Astrocyte (in vitro differentiated cells and primary cell): Measurements from ENCODE around the gene NDUFS8. TPM values are rescaled to one million over a fixed set of nuclear protein-coding genes. Genes with fewer than 3 reads are reported as not detected.

Experiments used
- DNase-seq: peaks from one replicate; pipeline ENCODE4 v3.0.0-alpha.2; 2010; ENCODE audit warnings: low read depth
- FAIRE-seq: peaks from 2 replicates; lab custom pipeline; 2011; peaks lifted over from hg19 to GRCh38; lab: Jason Lieb, UNC
- H2AFZ ChIP-seq: 2 replicates; pipeline ENCODE4 v1.6.0; 2012; ENCODE audit warnings: low read depth, low read length, inconsistent platforms
- H3K27ac ChIP-seq: 2 replicates; pipeline ENCODE4 v1.5.1; 2011; ENCODE audit warnings: low read depth, low read length, inconsistent platforms
- H3K27me3 ChIP-seq: 2 replicates; pipeline ENCODE4 v1.6.0; 2011; ENCODE audit warnings: low read length, inconsistent platforms; ENCODE audit not compliant: insufficient read depth
- H3K36me3 ChIP-seq: 2 replicates; pipeline ENCODE4 v1.5.1; 2011; ENCODE audit warnings: low read length, inconsistent platforms; ENCODE audit not compliant: insufficient read depth
- H3K4me1 ChIP-seq: 2 replicates; pipeline ENCODE4 v1.5.1; 2011; ENCODE audit warnings: low read length, inconsistent platforms; ENCODE audit not compliant: insufficient read depth
- H3K4me2 ChIP-seq: 2 replicates; pipeline ENCODE4 v1.6.0; 2012; ENCODE audit warnings: low read length, inconsistent platforms
- H3K4me3 ChIP-seq: 2 replicates; pipeline ENCODE4 v1.5.1; 2011; ENCODE audit warnings: low read depth, mild to moderate bottlenecking, low read length, inconsistent platforms; ENCODE audit not compliant: insufficient read depth
- H3K79me2 ChIP-seq: 2 replicates; pipeline ENCODE4 v1.6.0; 2012; ENCODE audit warnings: mild to moderate bottlenecking, low read length, inconsistent platforms; ENCODE audit not compliant: insufficient read depth
- H3K9ac ChIP-seq: 2 replicates; pipeline ENCODE4 v1.6.0; 2012; ENCODE audit warnings: mild to moderate bottlenecking, low read length, inconsistent platforms
- H3K9me3 ChIP-seq: 2 replicates; pipeline ENCODE4 v1.5.1; 2012; ENCODE audit warnings: low read depth, mild to moderate bottlenecking, low read length, inconsistent platforms; ENCODE audit not compliant: insufficient read depth
- H4K20me1 ChIP-seq: 2 replicates; pipeline ENCODE4 v1.6.0; 2012; ENCODE audit warnings: low read length, inconsistent platforms; ENCODE audit not compliant: insufficient read depth
- H3K27ac Mint-ChIP-seq: one replicate; pipeline ENCODE4 v1.8.0; 2021; ENCODE audit warnings: mild to moderate bottlenecking, mixed read lengths; ENCODE audit not compliant: unreplicated experiment
- H3K27me3 Mint-ChIP-seq: one replicate; pipeline ENCODE4 v1.8.0; 2021; ENCODE audit warnings: low read depth, mixed read lengths; ENCODE audit not compliant: unreplicated experiment
- H3K36me3 Mint-ChIP-seq: one replicate; pipeline ENCODE4 v1.8.0; 2021; ENCODE audit warnings: low read depth, mixed read lengths; ENCODE audit not compliant: unreplicated experiment
- H3K4me1 Mint-ChIP-seq: one replicate; pipeline ENCODE4 v1.8.0; 2021; ENCODE audit warnings: low read depth, mixed read lengths; ENCODE audit not compliant: unreplicated experiment
- H3K4me3 Mint-ChIP-seq: one replicate; pipeline ENCODE4 v1.8.0; 2021; ENCODE audit warnings: mild to moderate bottlenecking, moderate library complexity, mixed read lengths; ENCODE audit not compliant: unreplicated experiment
- H3K9me3 Mint-ChIP-seq: one replicate; pipeline ENCODE4 v1.8.0; 2021; ENCODE audit warnings: mild to moderate bottlenecking, mixed read lengths; ENCODE audit not compliant: unreplicated experiment
- EZH2 ChIP-seq: IDR thresholded peaks from 2 replicates; pipeline ENCODE4 v1.6.1; 2012; ENCODE audit warnings: mild to moderate bottlenecking, low read length, inconsistent platforms; ENCODE audit not compliant: insufficient read depth
- total RNA-seq: library from RNA; stranded (reverse); gene quantifications from 2 replicates; pipeline ENCODE4 v1.2.1, GENCODE V29; 2021
- TF ChIP-seq, protein P1 (sequence below): IDR thresholded peaks from 2 replicates; pipeline ENCODE4 v1.5.1; 2011; ENCODE audit warnings: low read depth, mild to moderate bottlenecking, inconsistent platforms, low read length, moderate library complexity; ENCODE audit not compliant: insufficient read depth

NDUFS8 gene
- total RNA-seq, 1 donor from 2014 or later: 159 TPM

DNA sequence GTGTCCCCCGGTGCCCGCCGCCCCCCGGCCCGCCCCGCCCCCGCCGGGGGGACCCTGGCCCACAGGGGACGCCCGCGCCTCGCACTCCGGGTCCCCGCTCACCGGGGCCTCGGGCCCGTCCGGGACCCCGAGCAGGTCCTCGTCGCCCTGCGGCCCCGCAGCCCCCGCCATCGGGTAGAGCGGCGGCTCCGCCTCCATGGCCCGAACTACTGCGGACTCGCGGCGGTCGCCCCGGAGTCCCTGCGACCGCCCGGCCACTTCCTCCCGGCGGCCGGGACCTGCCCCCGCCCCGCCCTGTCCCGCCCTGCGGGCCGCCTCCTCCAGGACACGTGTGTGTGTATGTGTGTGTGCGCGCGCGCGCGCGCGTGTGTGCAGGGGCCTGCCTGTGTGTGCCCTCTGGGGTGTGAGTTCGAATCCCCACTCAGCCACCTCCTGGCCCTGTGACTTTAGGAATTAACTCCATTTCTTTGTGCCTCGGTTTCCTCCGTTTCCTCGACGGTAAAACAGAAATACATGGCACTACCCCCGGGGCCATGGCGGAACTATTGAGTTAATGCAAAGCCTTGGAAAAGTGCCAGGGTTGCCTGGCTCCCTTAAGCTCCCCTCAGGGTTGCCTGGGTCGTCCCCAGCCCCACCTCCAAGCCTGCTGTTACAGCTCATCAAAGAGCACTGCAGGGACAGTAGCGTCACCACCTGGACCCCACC is 26.5 kb upstream of the NDUFS8 start, which contains the start of gene UNC93B1:
TSS of gene UNC93B1 (minus strand) at position 252 of the 705 bp plus-strand sequence. CDS start at position 198, 54 bp downstream.
- peak within 1 kb of the TSS; percentile 90 for H3K4me3 Mint-ChIP-seq
- H3K36me3 Mint-ChIP-seq: peaks cover 4% of the 10 kb centered on the region
- H4K20me1 ChIP-seq: no peaks in the 10 kb centered on the region
- no peak for TF ChIP-seq EZH2
- H3K4me1 ChIP-seq: no peaks in the 10 kb centered on the region
- peak; percentile 49 for DNase-seq
- H3K36me3 ChIP-seq: no peaks in the 10 kb centered on the region
- H3K4me1 Mint-ChIP-seq: peaks cover under 1% of the 10 kb centered on the region
- H3K9me3 ChIP-seq: no peaks in the 10 kb centered on the region
- peaks cover 12% of the 10 kb centered on the region for H3K27me3 Mint-ChIP-seq
- no peaks in the 10 kb centered on the region for H3K79me2 ChIP-seq
- no peaks in the 10 kb centered on the region for H3K27me3 ChIP-seq
- no peak for FAIRE-seq
- peak within 1 kb of the TSS; percentile 73 for H2AFZ ChIP-seq
- H3K9me3 Mint-ChIP-seq: no peaks in the 10 kb centered on the region
- H3K4me3 ChIP-seq: peak within 1 kb of the TSS; percentile 51
- no peak within 1 kb of the TSS for H3K27ac ChIP-seq
- peak within 1 kb of the TSS; percentile 47 for H3K27ac Mint-ChIP-seq
- peak within 1 kb of the TSS; percentile 16 for H3K9ac ChIP-seq
- H3K4me2 ChIP-seq: peak within 1 kb of the TSS; percentile 83

DNA sequence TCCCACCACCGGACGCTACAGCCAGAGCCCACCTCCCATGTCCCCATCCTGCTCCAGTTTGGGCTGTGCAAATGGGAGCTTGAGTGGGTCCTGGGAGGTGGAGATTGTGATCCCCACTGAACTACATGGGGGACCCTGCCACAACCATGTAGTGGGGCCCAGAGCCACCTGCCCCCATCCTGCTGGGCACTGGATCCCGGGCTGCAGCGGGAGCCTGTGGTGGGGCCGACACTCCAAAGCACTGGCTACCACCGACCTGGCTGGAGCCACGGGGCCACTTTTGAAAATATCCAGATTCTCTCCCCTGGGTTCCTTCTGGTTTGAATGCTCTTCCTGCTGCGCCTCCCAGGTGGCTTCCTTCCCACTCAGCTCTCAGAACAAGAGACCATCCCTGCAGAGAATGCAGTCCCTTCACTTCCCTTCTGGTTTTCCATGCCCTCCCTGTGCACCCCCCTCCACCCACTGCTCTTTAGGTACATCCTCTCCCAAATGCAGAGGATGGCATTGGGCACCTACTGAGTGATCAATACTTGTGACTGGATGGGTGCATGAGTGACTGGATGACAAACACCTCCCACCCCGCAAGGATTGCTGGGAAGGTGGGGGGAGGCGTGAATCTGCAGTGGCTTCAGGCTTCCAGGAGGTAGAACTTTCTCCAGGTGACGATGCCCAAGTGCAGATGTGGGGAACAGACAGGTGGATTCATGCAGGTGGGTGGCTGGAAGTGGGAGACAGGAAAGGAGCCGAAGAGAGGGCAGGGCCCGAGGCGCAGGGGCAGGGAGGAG is 25.7 kb upstream of the NDUFS8 start:
- H3K9me3 ChIP-seq: no peaks in the 10 kb centered on the region
- Mint-ChIP-seq H3K27me3 (peaks cover 12% of the 10 kb centered on the region), H3K9me3 (no peaks in the 10 kb centered on the region), H3K4me3 (peak overlapping the region; percentile 85), H3K4me1 (peaks cover 6% of the 10 kb centered on the region), H3K36me3 (peaks cover 4% of the 10 kb centered on the region), H3K27ac (no peak overlapping the region)
- H3K4me3 ChIP-seq: no peak overlapping the region
- H3K27ac ChIP-seq: no peak overlapping the region
- no peak for FAIRE-seq
- H3K4me2 ChIP-seq: peak overlapping the region; percentile 83
- no peak overlapping the region for H3K9ac ChIP-seq
- H2AFZ ChIP-seq: peak overlapping the region; percentile 73
- no peaks in the 10 kb centered on the region for H3K27me3 ChIP-seq
- peaks cover 7% of the 10 kb centered on the region for H3K4me1 ChIP-seq
- no peaks in the 10 kb centered on the region for H4K20me1 ChIP-seq
- TF ChIP-seq, protein P1, sequence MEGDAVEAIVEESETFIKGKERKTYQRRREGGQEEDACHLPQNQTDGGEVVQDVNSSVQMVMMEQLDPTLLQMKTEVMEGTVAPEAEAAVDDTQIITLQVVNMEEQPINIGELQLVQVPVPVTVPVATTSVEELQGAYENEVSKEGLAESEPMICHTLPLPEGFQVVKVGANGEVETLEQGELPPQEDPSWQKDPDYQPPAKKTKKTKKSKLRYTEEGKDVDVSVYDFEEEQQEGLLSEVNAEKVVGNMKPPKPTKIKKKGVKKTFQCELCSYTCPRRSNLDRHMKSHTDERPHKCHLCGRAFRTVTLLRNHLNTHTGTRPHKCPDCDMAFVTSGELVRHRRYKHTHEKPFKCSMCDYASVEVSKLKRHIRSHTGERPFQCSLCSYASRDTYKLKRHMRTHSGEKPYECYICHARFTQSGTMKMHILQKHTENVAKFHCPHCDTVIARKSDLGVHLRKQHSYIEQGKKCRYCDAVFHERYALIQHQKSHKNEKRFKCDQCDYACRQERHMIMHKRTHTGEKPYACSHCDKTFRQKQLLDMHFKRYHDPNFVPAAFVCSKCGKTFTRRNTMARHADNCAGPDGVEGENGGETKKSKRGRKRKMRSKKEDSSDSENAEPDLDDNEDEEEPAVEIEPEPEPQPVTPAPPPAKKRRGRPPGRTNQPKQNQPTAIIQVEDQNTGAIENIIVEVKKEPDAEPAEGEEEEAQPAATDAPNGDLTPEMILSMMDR: no peak
- TF ChIP-seq EZH2: no peak
- H3K36me3 ChIP-seq: no peaks in the 10 kb centered on the region
- DNase-seq: no peak
- H3K79me2 ChIP-seq: no peaks in the 10 kb centered on the region

DNA sequence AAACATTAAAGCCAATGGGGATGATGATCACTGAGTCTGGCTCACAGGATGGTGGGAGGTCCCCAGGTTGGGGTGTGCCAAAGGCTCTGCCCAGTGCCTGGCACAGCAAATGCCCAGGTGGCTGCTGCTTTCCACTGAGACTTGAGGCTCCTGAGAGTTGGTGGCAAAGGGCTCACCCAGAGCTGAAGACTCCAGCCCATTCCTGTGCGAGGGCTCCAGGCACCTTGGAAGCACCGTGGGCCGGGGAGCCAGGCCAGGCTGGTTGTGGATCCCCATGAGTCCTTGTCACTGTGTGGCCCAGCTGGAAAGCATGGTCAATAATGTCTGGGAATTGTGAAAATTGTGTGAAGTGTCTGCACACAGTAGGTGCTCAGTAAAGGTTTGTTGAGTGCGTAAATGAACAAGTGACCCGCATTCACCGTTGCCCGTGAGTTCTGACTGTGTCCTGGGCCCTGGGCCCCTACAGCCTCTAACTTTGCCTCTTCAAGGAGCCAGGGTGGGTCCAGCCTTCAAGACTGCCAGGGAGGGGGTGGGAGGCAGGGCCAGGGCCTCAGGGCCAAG is 23.8 kb upstream of the NDUFS8 start:
- no peak for DNase-seq
- FAIRE-seq: no peak
- H3K27ac Mint-ChIP-seq: no peak overlapping the region
- H3K4me3 ChIP-seq: no peak overlapping the region
- no peak overlapping the region for H3K4me2 ChIP-seq
- no peak overlapping the region for H3K9ac ChIP-seq
- H3K4me1 Mint-ChIP-seq: peaks cover 10% of the 10 kb centered on the region
- H3K4me3 Mint-ChIP-seq: no peak overlapping the region
- H3K27ac ChIP-seq: no peak overlapping the region
- H3K27me3 ChIP-seq: no peaks in the 10 kb centered on the region
- H3K9me3 ChIP-seq: no peaks in the 10 kb centered on the region
- no peaks in the 10 kb centered on the region for H4K20me1 ChIP-seq
- no peak overlapping the region for H2AFZ ChIP-seq
- H3K27me3 Mint-ChIP-seq: peaks cover 12% of the 10 kb centered on the region
- TF ChIP-seq EZH2: no peak
- H3K9me3 Mint-ChIP-seq: no peaks in the 10 kb centered on the region
- H3K36me3 Mint-ChIP-seq: peaks cover 4% of the 10 kb centered on the region
- peaks cover 26% of the 10 kb centered on the region for H3K4me1 ChIP-seq
- peaks cover 5% of the 10 kb centered on the region for H3K79me2 ChIP-seq
- H3K36me3 ChIP-seq: no peaks in the 10 kb centered on the region
